Natural killer cell (primary cell): ENCODE results near the gene RGSL1. TPM values are rescaled to one million over a fixed set of nuclear protein-coding genes. Genes with fewer than 3 reads are reported as not detected.

Source experiments
- ATAC-seq, 3 donors: fragments of 150-1000 bp in 2 of 3; fragments of 200-7000 bp in 1 of 3; cut with Tn5 transposase; 1 replicate in 1 of 3; 2 replicates in 2 of 3; pipeline ENCODE4 v1.10.0; 2021; ENCODE audit warnings: mild to moderate bottlenecking in 2 of 3, moderate library complexity in 2 of 3
- DNase-seq, 2 donors: peaks; one replicate each; pipeline versions ENCODE4 v3.0.0 to v3.0.0-alpha.2; 2013 to 2021; ENCODE audit warnings: mixed read lengths in 1 of 2
- H3K27ac ChIP-seq: one replicate; pipeline ENCODE4 v1.5.1; 2013; ENCODE audit warnings: mild to moderate bottlenecking, low read length
- H3K27me3 ChIP-seq: one replicate; pipeline ENCODE4 v1.6.1; 2013; ENCODE audit warnings: low read length; ENCODE audit not compliant: control insufficient read depth, insufficient read depth
- H3K36me3 ChIP-seq: one replicate; pipeline ENCODE4 v1.6.1; 2013; ENCODE audit warnings: low read length; ENCODE audit not compliant: control insufficient read depth, insufficient read depth
- H3K4me1 ChIP-seq: one replicate; pipeline ENCODE4 v1.6.1; 2013; ENCODE audit warnings: low read length; ENCODE audit not compliant: control insufficient read depth, insufficient read depth
- H3K4me3 ChIP-seq: one replicate; pipeline ENCODE4 v1.5.1; 2013; ENCODE audit warnings: low read length
- H3K9me3 ChIP-seq: one replicate; pipeline ENCODE4 v1.6.1; 2013; ENCODE audit warnings: low read length; ENCODE audit not compliant: control insufficient read depth, insufficient read depth
- H3K27ac Mint-ChIP-seq, 2 donors: one replicate each; pipeline ENCODE4 v1.8.0; 2022; ENCODE audit warnings: mild to moderate bottlenecking in 2 of 2, mixed read lengths in 2 of 2, moderate library complexity in 1 of 2
- H3K27me3 Mint-ChIP-seq, 2 donors: one replicate each; pipeline ENCODE4 v1.8.0; 2022; ENCODE audit warnings: low read depth in 2 of 2, mixed read lengths in 2 of 2
- H3K36me3 Mint-ChIP-seq: one replicate; pipeline ENCODE4 v1.8.0; 2022; ENCODE audit warnings: mixed read lengths
- H3K4me1 Mint-ChIP-seq, 2 donors: one replicate each; pipeline ENCODE4 v1.8.0; 2022; ENCODE audit warnings: mixed read lengths in 2 of 2
- H3K4me3 Mint-ChIP-seq: one replicate; pipeline ENCODE4 v1.8.0; 2022; ENCODE audit warnings: mild to moderate bottlenecking, moderate library complexity, mixed read lengths
- H3K9me3 Mint-ChIP-seq, 2 donors: one replicate each; pipeline ENCODE4 v1.8.0; 2022; ENCODE audit warnings: mixed read lengths in 2 of 2
- CTCF ChIP-seq: fragments of 200-600 bp; IDR thresholded peaks from one replicate; pipeline ENCODE4 v1.8.0; 2022; ENCODE audit warnings: antibody characterized with exemption
- WGBS: methylation state at CpG from one replicate; pipeline ENCODE4 v1.1.7; 2013; ENCODE audit warnings: missing lambda C conversion rate; ENCODE audit not compliant: insufficient coverage; 5-methylcytosine and 5-hydroxymethylcytosine counted together
- intact Hi-C: fragments of 100-400 bp; cut with micrococcal nuclease; formaldehyde crosslinking; loops from one replicate; pipeline ENCODE4 v1.14.2; 2022
- total RNA-seq, 4 donors: library from RNA; stranded (reverse); fragments of 120-200 nt in 1 of 4; gene quantifications; one replicate each; pipeline versions ENCODE4 v1.2.3 to v1.2.4, GENCODE V29; 2013 to 2022

The RGSL1 gene
- total RNA-seq, 3 donors from 2014 or later (not counting 1 experiment from before 2014, with no cell fraction given), result not detected

- H3K36me3 Mint-ChIP-seq, result no peaks in the 10 kb centered on the region
These were observed 18.7 kb upstream of the RGSL1 start for GRCh38 chr1:182431278-182431677.

DNA sequence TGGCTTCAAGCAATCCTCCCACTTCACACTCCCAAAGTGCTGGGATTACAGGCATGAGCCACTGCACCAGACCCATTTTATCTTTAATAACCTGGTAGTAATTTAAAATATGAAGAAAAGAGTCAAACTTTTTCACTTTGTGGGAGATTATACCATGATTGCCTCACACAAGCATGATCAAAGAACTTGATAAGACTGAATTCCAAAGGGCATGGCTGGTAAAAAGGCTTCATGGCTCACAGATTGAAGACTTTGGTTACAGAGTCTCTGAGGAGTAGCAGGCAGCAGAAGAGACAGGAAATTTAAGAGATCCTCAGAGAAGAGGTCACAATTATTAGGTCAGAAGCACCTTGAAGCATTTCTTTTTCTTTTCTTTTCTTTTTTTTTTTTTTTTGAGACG is 16.4 kb upstream of the RGSL1 start:
- Histone ChIP-seq H3K9me3 (no peaks in the 10 kb centered on the region), H3K4me3 (no peak overlapping the region), H3K27ac (no peak overlapping the region), H3K4me1 (peaks cover 6% of the 10 kb centered on the region), H3K36me3 (no peaks in the 10 kb centered on the region), H3K27me3 (no peaks in the 10 kb centered on the region)
- Mint-ChIP-seq H3K4me3 (no peak overlapping the region), H3K9me3 (no peaks in the 10 kb centered on the region), H3K27me3 (peaks cover 0 to 8% of the 10 kb centered on the region in 2 donors), H3K36me3 (no peaks in the 10 kb centered on the region), H3K27ac (no peak overlapping the region), H3K4me1 (peaks cover 11 to 15% of the 10 kb centered on the region in 2 donors)
- DNase-seq, result no peak
- WGBS, result 82% methylated on average over 1 of the region's 1 CpG
- intact Hi-C loops, result no loop called here
- no peak for TF ChIP-seq CTCF
- no peak for ATAC-seq

More at GRCh38 chr1:182431278-182431677, 18.7 kb upstream of the RGSL1 start:
- 89% methylated on average over 7 of the region's 7 CpGs for WGBS
- no peaks in the 10 kb centered on the region for H3K36me3 ChIP-seq
- H3K4me1 Mint-ChIP-seq, result peaks cover 11 to 15% of the 10 kb centered on the region in 2 donors
- H3K9me3 Mint-ChIP-seq, result no peaks in the 10 kb centered on the region
- intact Hi-C loops, result no loop called here
- no peaks in the 10 kb centered on the region for H3K9me3 ChIP-seq
- no peak overlapping the region for H3K27ac Mint-ChIP-seq
- ATAC-seq, result no peak
- H3K4me1 ChIP-seq, result peaks cover 9% of the 10 kb centered on the region
- no peak overlapping the region for H3K4me3 Mint-ChIP-seq
- H3K27me3 Mint-ChIP-seq, result peaks cover 0 to 8% of the 10 kb centered on the region in 2 donors
- DNase-seq, result no peak
- H3K27ac ChIP-seq, result no peak overlapping the region
- H3K27me3 ChIP-seq, result no peaks in the 10 kb centered on the region
- no peak overlapping the region for H3K4me3 ChIP-seq
- TF ChIP-seq CTCF, result no peak

GRCh38 chr1:182438326-182438725 is 11.6 kb upstream of the RGSL1 start:
- WGBS, result 89% methylated on average over 1 of the region's 1 CpG
- H3K27ac ChIP-seq, result no peak overlapping the region
- H3K36me3 ChIP-seq, result no peaks in the 10 kb centered on the region
- intact Hi-C loops, result no loop called here
- Mint-ChIP-seq H3K4me1 (no peaks in the 10 kb centered on the region), H3K4me3 (no peak overlapping the region), H3K27ac (no peak overlapping the region), H3K9me3 (no peaks in the 10 kb centered on the region), H3K27me3 (peaks cover 0 to 8% of the 10 kb centered on the region in 2 donors), H3K36me3 (no peaks in the 10 kb centered on the region)
- no peaks in the 10 kb centered on the region for H3K27me3 ChIP-seq
- H3K4me1 ChIP-seq, result no peaks in the 10 kb centered on the region
- DNase-seq (no peak), ATAC-seq (no peak)
- no peak for TF ChIP-seq CTCF
- H3K4me3 ChIP-seq, result no peak overlapping the region
- no peaks in the 10 kb centered on the region for H3K9me3 ChIP-seq

- Histone ChIP-seq H3K27ac (no peak overlapping the region), H3K4me1 (no peaks in the 10 kb centered on the region), H3K4me3 (no peak overlapping the region), H3K27me3 (no peaks in the 10 kb centered on the region), H3K36me3 (no peaks in the 10 kb centered on the region), H3K9me3 (no peaks in the 10 kb centered on the region)
- no peak overlapping the region for H3K27ac Mint-ChIP-seq
- no peaks in the 10 kb centered on the region for H3K36me3 Mint-ChIP-seq
- 80% methylated on average over 3 of the region's 3 CpGs for WGBS
- intact Hi-C loops, result no loop called here
- TF ChIP-seq CTCF, result no peak
- no peaks in the 10 kb centered on the region for H3K4me1 Mint-ChIP-seq
- H3K4me3 Mint-ChIP-seq, result no peak overlapping the region
- H3K9me3 Mint-ChIP-seq, result no peaks in the 10 kb centered on the region
- ATAC-seq, result no peak
- DNase-seq, result no peak
- no peaks in the 10 kb centered on the region for H3K27me3 Mint-ChIP-seq
These were observed 8.2 kb upstream of the RGSL1 start for GRCh38 chr1:182441719-182442118.
